HL-60/S4 treated with phorbol 12-myristate 13-acetate at 8.2 ng/mL for 4 days and 3 days (cell line): ENCODE data around the gene PTPRJ.
"Not testable (repeated sequence)": the region's sequence is repeated elsewhere in the genome, so short reads cannot be mapped to it uniquely, and the experiment has no call there.

ENCODE experiments used
- in situ Hi-C: fragments of 300-500 bp; cut with MboI; formaldehyde crosslinking; loops from 2 replicates; pipeline ENCODE4 v1.15.0; 2022; ENCODE audit warnings: low sequenced_read_pairs

PTPRJ gene

GRCh38 chr11:48184452-48184851, 204.1 kb downstream of the PTPRJ start:
- in situ Hi-C loops: no loop called here

- in situ Hi-C loops: not testable (repeated sequence)
These were observed 210.7 kb downstream of the PTPRJ start for GRCh38 chr11:48190906-48191654.

GRCh38 chr11:48193876-48194275, 213.5 kb downstream of the PTPRJ start:
- in situ Hi-C loops: no loop called here

DNA sequence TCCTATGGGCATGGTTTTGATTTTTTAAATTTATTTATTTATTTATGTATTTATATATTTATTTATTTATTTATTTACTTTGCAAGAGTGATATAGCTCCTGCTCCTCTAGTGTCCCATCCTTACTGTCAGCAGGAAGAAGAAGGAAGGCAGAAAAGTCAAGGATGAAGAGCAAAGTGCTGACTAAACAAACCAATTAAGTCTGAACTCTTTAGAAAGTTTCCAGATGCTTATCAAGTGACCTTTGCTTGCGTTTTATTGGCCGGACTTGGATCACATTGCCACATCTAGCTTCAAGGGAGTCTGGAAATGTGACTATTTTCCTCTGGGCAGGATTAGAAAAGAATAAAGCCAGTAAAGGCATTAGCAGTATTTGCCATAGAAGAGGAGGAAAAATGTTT, 227.5 kb downstream of the PTPRJ start:
- in situ Hi-C loops: no loop called here

DNA sequence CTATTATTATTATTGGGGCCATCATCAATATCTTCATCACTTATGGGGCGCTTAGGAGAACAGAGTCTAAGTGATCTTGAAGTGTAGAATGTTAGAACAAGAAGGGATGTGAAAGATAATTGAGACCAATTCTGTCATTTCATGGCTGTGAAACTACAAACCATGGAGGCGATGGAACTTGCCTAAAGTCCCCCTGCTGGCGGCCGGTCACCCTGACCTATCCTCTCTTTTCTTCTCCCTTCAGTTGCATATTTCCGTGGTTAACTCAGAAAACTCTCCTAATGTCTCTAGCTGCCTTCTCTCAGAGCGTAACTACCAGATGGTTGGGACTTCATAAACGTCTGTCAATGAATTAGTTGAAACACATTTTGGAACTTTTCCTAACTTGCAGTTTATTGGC, 229.7 kb downstream of the PTPRJ start:
- in situ Hi-C loops: no loop called here

- in situ Hi-C loops: no loop called here
These were observed 236.2 kb downstream of the PTPRJ start, which contains the start of gene OR4B1 for GRCh38 chr11:48216510-48216909. Gene OR4B1 (plus strand): TSS chr11:48216810. CDS start chr11:48216810, 0 bp downstream.
